AG10803 (cell line): ENCODE data around the gene CYB5D1.
A peak's percentile ranks its signal among the peaks of the same experiment; 100 is the strongest.

Experiments
- DNase-seq: peaks from one replicate; pipeline ENCODE4 v3.0.0; 2010; ENCODE audit warnings: low read depth
- H3K4me3 ChIP-seq: 2 replicates; pipeline ENCODE4 v1.5.1; 2011; ENCODE audit warnings: mild to moderate bottlenecking, low read length, control low read depth
- TF ChIP-seq, protein P1 (sequence below): conservative IDR thresholded peaks from 2 replicates; pipeline ENCODE4 v1.5.1; 2011; ENCODE audit warnings: mild to moderate bottlenecking, low read length, control low read depth, inconsistent platforms

CYB5D1 gene

DNA sequence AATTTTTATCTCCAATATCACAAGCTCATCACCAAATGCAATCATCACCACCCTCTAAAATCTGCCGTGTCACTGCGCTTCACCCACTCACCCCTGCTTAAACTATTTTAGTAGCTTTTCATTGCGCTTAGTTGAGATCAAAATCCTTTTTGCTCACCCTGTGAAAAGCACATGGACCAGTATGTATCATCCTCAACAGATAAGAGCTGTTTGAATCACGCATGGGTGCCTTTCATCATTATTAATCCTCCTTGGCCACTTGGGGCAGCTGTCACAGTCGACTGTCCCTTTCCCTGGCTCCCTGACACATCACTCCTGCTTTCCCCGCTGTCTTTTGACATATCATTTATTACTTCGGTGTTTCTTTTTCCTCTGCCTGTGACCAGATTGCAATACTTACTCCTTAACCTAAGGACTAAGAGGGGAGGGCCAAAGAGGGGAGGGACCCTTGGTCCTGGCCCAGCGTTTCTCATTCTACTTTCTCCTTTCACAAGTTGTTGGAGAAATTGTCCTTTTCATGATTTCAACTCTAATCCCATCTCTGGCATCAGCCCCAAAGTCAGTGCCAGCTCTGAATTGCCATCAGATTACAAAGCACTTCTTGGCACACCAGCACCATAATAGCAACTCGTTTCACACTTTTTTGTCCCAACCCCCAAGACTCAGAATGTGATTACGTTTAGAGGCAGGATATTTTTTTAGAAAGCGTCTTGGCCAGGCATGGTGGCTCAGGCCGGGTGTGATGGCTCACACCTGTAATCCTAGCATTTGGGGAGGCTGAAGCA, 32.4 kb upstream of the CYB5D1 start:
- no peak overlapping the region for H3K4me3 ChIP-seq
- peak; percentile 61 for DNase-seq
- TF ChIP-seq, protein P1, sequence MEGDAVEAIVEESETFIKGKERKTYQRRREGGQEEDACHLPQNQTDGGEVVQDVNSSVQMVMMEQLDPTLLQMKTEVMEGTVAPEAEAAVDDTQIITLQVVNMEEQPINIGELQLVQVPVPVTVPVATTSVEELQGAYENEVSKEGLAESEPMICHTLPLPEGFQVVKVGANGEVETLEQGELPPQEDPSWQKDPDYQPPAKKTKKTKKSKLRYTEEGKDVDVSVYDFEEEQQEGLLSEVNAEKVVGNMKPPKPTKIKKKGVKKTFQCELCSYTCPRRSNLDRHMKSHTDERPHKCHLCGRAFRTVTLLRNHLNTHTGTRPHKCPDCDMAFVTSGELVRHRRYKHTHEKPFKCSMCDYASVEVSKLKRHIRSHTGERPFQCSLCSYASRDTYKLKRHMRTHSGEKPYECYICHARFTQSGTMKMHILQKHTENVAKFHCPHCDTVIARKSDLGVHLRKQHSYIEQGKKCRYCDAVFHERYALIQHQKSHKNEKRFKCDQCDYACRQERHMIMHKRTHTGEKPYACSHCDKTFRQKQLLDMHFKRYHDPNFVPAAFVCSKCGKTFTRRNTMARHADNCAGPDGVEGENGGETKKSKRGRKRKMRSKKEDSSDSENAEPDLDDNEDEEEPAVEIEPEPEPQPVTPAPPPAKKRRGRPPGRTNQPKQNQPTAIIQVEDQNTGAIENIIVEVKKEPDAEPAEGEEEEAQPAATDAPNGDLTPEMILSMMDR, result peak; percentile 11; the same call in 1 of the 2 replicates

DNA sequence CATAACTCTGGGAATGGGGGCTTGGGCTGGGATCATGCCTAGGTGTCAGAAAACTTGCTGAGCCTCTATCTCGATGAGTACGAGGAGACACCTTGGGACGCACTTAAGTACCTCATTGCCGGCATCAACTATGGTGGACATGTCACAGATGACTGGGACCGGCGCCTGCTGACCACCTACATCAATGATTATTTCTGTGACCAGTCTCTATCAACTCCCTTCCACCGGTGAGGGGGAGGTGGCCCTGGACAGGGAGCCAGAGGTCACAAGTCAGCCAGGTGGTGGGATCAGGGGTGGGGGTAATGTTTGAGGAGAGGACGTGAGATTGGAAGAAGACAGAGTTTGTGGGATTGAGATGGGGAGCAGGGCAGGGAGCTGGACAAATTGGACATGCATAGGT, 27.2 kb upstream of the CYB5D1 start:
- DNase-seq, result no peak
- H3K4me3 ChIP-seq, result no peak overlapping the region
- TF ChIP-seq, protein P1, result no peak

DNA sequence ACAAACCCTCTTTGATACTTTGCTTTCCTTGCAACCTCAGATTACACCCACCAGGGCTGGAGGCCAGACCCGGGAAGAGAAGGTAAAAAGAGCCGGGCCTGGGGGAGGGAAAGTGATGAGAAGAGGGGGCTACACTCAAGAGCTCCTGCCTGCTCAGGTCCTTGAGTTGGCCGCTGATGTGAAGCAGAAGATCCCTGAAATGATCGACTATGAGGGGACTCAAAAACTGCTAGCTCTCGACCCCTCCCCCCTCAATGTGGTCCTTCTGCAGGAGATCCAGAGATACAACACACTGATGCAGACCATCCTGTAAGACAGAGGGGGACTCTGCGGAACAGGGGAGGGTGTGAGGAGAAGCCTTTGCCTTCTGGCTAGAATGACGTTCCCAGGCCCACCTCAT, 26.6 kb upstream of the CYB5D1 start:
- H3K4me3 ChIP-seq, result no peak overlapping the region
- TF ChIP-seq, protein P1, result no peak
- DNase-seq, result no peak

DNA sequence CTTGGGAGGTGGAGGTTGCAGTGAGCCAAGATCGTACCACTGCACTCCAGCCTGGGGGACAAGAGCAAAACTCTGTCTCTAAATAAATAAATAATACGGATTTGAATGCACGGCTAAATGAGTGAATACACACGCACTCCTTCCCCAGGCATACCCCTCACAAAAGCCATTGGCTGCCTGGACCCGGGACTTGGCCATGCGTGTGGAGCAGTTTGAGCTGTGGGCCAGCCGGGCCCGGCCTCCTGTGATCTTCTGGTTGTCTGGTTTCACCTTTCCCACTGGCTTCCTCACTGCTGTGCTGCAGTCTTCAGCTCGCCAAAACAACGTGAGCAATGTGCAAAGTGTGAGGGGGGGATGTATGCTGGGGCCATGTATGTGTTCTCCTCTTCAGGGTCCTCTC, 25.4 kb upstream of the CYB5D1 start:
- no peak for DNase-seq
- no peak overlapping the region for H3K4me3 ChIP-seq
- TF ChIP-seq, protein P1, result no peak

DNA sequence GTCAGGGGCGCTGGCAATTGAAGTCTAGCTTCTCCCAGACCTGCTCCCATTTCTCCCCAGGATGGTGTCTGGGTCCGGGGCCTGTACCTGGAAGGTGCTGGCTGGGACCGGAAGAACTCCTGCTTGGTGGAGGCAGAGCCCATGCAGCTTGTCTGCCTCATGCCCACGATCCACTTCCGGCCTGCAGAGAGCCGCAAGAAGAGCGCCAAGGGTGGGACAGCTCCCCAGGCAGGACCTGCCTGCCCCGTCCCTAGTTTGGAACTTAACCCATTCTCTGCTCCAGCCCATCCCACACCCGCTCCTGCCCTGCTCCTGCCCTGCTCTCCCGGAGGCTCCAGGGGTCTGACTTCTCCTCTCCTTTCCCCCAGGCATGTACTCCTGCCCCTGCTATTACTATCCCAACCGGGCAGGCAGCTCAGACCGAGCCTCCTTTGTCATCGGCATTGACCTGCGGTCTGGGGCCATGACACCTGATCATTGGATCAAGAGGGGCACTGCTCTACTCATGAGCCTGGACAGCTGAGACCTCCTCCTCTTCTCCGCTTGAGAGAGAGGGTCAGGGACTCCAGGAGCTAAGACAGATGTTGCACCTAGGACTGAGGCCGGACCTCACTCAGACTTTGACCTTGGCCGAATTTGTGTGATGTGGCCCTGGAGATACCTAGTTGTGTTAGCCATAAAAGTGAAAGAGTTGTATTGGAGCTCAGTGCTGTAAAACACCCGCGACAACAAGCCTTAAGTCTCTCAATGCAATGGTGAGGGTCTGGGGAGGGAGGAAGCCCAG, 24.6 kb upstream of the CYB5D1 start:
- DNase-seq, result no peak
- peak overlapping the region; percentile 90 for H3K4me3 ChIP-seq
- TF ChIP-seq, protein P1, result no peak

DNA sequence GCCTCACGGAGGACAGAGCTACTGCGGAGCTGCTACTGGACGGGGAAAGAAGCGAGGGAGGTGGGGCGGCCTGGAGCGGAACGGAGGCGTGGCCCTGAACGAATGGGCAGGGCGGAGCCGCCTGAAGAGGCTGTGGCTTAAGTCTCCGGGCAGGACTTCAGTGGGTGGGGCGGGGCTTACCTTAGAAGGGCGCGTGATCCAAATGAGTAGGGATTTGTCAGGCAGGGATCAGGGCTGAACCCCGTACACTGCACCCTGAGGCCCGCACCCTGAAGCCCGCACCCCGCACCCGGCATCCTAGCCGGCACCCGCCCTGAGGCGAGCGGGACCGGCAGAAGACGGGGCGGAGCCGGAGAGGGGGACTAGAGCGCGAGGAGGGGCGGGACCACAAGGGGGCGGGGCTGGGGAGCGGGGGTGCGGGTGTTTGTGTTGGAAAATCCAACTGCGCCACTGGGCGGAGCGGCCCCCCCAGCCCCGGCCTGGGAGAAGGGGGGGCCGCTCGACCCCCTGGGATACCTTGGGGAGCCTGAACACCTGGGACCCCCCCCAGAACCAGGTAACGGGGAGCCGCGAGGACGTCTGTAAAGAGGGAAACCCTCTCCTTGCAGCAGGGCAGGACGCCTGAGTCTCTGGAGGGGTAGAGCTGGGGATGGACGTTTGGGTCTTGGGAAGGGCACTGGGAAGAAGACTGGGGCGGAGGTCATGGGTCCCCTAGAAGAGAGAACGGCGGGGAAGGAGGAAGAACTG, 23.8 kb upstream of the CYB5D1 start, which contains the start of gene KDM6B:
Gene KDM6B, plus strand, starts transcription at position 423 of the 747 bp plus-strand sequence. CDS start 11,338 bp downstream, outside the sequence.
- TF ChIP-seq, protein P1, result no peak
- peak; percentile 88 for DNase-seq
- peak within 1 kb of the TSS; percentile 90 for H3K4me3 ChIP-seq
